22Rv1 (cell line): ENCODE data around the gene DCXR.

Experiments
- ZFX ChIP-seq: fragments of 450-650 bp; IDR thresholded peaks from 2 replicates; pipeline ENCODE4 v1.6.1; 2017; ENCODE audit warnings: antibody characterized with exemption, borderline replicate concordance
- TF ChIP-seq, protein P1 (sequence below): fragments of 450-650 bp; IDR thresholded peaks from 2 replicates; pipeline ENCODE4 v1.5.1; 2017; ENCODE audit warnings: mild to moderate bottlenecking

DNA sequence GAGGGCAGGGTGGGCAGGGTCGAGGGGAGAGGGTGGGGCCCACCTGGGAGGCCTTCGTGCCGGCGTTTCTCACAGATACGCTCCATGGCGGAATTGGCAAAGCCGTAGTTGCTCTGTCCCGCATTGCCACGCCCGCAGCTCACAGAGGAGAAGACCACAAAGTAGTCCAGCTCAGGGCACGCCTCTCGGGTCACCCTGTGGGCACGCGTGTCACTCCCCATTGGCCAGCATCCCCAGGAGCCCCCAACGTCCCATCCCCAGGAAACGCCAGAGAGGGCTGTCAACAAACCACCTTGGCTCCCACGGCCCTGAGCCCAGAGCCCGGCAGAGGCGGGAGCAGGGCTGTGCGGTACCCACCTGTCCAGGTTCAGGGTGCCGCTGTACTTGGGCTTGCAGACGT is 44.5 kb upstream of the DCXR start:
- TF ChIP-seq, protein P1, sequence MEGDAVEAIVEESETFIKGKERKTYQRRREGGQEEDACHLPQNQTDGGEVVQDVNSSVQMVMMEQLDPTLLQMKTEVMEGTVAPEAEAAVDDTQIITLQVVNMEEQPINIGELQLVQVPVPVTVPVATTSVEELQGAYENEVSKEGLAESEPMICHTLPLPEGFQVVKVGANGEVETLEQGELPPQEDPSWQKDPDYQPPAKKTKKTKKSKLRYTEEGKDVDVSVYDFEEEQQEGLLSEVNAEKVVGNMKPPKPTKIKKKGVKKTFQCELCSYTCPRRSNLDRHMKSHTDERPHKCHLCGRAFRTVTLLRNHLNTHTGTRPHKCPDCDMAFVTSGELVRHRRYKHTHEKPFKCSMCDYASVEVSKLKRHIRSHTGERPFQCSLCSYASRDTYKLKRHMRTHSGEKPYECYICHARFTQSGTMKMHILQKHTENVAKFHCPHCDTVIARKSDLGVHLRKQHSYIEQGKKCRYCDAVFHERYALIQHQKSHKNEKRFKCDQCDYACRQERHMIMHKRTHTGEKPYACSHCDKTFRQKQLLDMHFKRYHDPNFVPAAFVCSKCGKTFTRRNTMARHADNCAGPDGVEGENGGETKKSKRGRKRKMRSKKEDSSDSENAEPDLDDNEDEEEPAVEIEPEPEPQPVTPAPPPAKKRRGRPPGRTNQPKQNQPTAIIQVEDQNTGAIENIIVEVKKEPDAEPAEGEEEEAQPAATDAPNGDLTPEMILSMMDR = no peak
- no peak for TF ChIP-seq ZFX
